Measurements from ENCODE around the gene CCR2.

Gene CCR2

DNA sequence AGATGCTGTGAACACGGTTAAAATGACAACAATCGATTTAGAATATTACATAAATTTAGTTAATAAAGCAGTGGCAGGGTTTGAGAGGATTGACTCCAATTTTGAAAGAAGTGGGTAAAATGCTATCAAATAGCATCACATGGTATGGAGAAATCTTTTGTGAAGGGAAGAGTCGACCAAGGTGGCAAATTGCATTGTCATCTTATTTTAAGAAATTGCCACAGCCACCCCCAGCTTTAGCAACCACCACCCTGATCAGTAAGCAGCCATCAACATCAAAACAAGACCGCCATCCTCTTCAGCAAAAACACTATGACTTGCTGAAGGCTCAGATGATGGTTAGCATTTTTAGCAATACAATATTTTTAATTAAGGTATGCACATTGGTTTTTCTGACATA, 11.1 kb downstream of the CCR2 start:
- H4K8ac ChIP-seq (ENCODE audit: low read length): no peak overlapping the region
- no peak overlapping the region for H2AFZ ChIP-seq (ENCODE audit: low read depth, low read length)
- no peak for DNase-seq
- no peak overlapping the region for H3K4ac ChIP-seq (ENCODE audit: low read depth in 1 of 2, low read length in 2 of 2)
- no peak overlapping the region for H2AK5ac ChIP-seq (ENCODE audit: low read length, severe bottlenecking)
- no peak overlapping the region for H2BK12ac ChIP-seq (ENCODE audit: low read length in 2 of 2)
- no peaks in the 10 kb centered on the region for H3K79me1 ChIP-seq (replicated peaks; ENCODE audit: low read length, poor library complexity, severe bottlenecking)
- no peak overlapping the region for H3K4me2 ChIP-seq (ENCODE audit: low read length, poor library complexity, severe bottlenecking)
- peaks cover 8 to 26% of the 10 kb centered on the region in 2 experiments for H3K27me3 ChIP-seq (ENCODE audit: control insufficient read depth in 1 of 2, insufficient read depth in 1 of 2, low read length in 2 of 2)
- H2BK15ac ChIP-seq (ENCODE audit: low read depth, poor library complexity, severe bottlenecking): no peak overlapping the region
- no peak overlapping the region for H3K18ac ChIP-seq (ENCODE audit: low read depth in 1 of 2, low read length in 2 of 2)
- H3K23ac ChIP-seq (ENCODE audit: low read length in 2 of 2): no peak overlapping the region
- no peak overlapping the region for H3K4me3 ChIP-seq (ENCODE audit: insufficient read depth in 1 of 2, low read depth in 1 of 2, low read length in 2 of 2)
- no peak overlapping the region for H3K27ac ChIP-seq (ENCODE audit: low read length, poor library complexity, severe bottlenecking)
- H2BK5ac ChIP-seq (ENCODE audit: low read depth, low read length, poor library complexity, severe bottlenecking): no peak overlapping the region
- H3K4me1 ChIP-seq (ENCODE audit: control insufficient read depth, insufficient read depth, low read depth, low read length): no peaks in the 10 kb centered on the region
- no peak overlapping the region for H3K9ac ChIP-seq (ENCODE audit: low read length)
- WGBS: 80% methylated on average over 1 of the region's 4 CpGs
- no peak overlapping the region for H2BK120ac ChIP-seq (ENCODE audit: low read depth, low read length)
- H3K36me3 ChIP-seq (ENCODE audit: control insufficient read depth in 1 of 2, insufficient read depth in 2 of 2, low read depth in 1 of 2, low read length in 2 of 2): no peaks in the 10 kb centered on the region
- no peak overlapping the region for H3K14ac ChIP-seq (ENCODE audit: low read length in 2 of 2)
- no peaks in the 10 kb centered on the region for H3K9me3 ChIP-seq (ENCODE audit: control insufficient read depth, low read length)
- H4K91ac ChIP-seq (ENCODE audit: low read length): no peak overlapping the region

DNA sequence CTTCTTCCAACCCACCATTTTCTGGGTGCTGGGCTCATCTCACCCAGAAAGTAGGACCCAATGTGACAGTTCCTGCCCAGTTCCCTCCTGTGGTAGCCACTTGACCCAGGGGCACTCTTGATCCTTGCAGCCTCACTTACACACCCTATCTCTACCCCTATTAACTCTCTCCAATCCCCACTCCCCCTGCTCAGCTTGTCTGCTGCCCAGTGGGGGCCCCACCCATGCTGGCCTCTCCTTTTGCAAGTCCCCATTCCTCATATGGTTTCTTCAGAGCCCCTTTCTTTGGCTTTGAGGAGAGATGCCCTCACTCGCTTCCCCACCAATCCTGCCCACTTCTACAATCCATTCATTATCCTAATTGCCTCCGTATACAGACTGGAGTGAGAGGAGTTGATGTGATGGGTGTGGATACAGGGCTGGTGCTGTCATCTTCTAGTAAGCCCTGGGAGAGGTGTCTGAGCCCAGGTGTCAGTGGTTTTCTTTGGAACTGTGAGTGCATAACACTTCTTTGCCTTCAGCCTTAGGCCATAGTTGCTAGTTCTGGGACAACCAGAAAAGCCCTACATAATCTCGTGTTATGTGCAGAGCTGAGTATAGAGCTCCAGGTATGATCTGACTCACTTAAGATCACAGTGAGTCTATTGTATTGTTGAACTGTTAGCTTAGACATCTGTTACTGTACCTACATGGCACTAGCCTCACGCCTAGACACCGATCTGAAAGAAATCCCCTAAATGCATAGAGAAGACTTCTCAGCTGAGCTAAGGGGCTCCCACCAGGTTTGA, 12.0 kb downstream of the CCR2 start:
- 93% methylated on average over 4 of the region's 5 CpGs for WGBS
- Histone ChIP-seq H3K27ac (ENCODE audit: low read length, poor library complexity, severe bottlenecking) (no peak overlapping the region), H3K9me3 (ENCODE audit: control insufficient read depth, low read length) (no peaks in the 10 kb centered on the region), H2BK15ac (ENCODE audit: low read depth, poor library complexity, severe bottlenecking) (no peak overlapping the region), H3K18ac (ENCODE audit: low read depth in 1 of 2, low read length in 2 of 2) (no peak overlapping the region), H2AK5ac (ENCODE audit: low read length, severe bottlenecking) (no peak overlapping the region), H2AFZ (ENCODE audit: low read depth, low read length) (no peak overlapping the region), H4K91ac (ENCODE audit: low read length) (no peak overlapping the region), H3K36me3 (ENCODE audit: control insufficient read depth in 1 of 2, insufficient read depth in 2 of 2, low read depth in 1 of 2, low read length in 2 of 2) (no peaks in the 10 kb centered on the region), H2BK5ac (ENCODE audit: low read depth, low read length, poor library complexity, severe bottlenecking) (no peak overlapping the region), H3K9ac (ENCODE audit: low read length) (no peak overlapping the region), H3K14ac (ENCODE audit: low read length in 2 of 2) (no peak overlapping the region), H3K27me3 (ENCODE audit: control insufficient read depth in 1 of 2, insufficient read depth in 1 of 2, low read length in 2 of 2) (peaks cover 8 to 18% of the 10 kb centered on the region in 2 experiments), H3K4me1 (ENCODE audit: control insufficient read depth, insufficient read depth, low read depth, low read length) (no peaks in the 10 kb centered on the region), H3K23ac (ENCODE audit: low read length in 2 of 2) (no peak overlapping the region), H3K4me3 (ENCODE audit: insufficient read depth in 1 of 2, low read depth in 1 of 2, low read length in 2 of 2) (no peak overlapping the region), H3K4ac (ENCODE audit: low read depth in 1 of 2, low read length in 2 of 2) (no peak overlapping the region), H3K4me2 (ENCODE audit: low read length, poor library complexity, severe bottlenecking) (no peak overlapping the region), H3K79me1 (replicated peaks; ENCODE audit: low read length, poor library complexity, severe bottlenecking) (no peaks in the 10 kb centered on the region), H2BK12ac (ENCODE audit: low read length in 2 of 2) (no peak overlapping the region), H2BK120ac (ENCODE audit: low read depth, low read length) (no peak overlapping the region), H4K8ac (ENCODE audit: low read length) (no peak overlapping the region)
- DNase-seq: no peak

DNA sequence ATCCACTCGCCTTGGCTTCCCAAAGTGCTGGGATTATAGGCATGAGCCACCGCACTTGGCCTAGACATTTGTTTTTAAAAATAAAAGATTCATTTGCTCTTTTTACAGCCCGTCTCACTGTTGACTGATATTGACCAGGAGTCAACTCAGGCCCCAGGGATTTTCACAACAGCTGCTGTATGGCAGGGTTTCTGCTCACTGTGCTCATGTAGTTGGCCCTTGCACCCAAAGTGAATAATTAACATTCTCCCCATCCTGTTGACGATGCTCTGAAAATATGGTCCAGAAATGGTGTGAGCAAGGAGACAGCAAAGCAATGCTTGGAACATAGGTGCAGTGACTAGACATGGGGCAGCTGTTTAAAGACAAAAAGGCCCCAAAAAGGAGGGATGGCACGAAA, 13.9 kb downstream of the CCR2 start:
- H3K79me1 ChIP-seq (replicated peaks; ENCODE audit: low read length, poor library complexity, severe bottlenecking): no peaks in the 10 kb centered on the region
- H3K4ac ChIP-seq (ENCODE audit: low read depth in 1 of 2, low read length in 2 of 2): no peak overlapping the region
- H3K4me3 ChIP-seq (ENCODE audit: insufficient read depth in 1 of 2, low read depth in 1 of 2, low read length in 2 of 2): no peak overlapping the region
- no peak for DNase-seq
- peaks cover 8 to 15% of the 10 kb centered on the region in 2 experiments for H3K27me3 ChIP-seq (ENCODE audit: control insufficient read depth in 1 of 2, insufficient read depth in 1 of 2, low read length in 2 of 2)
- H3K4me1 ChIP-seq (ENCODE audit: control insufficient read depth, insufficient read depth, low read depth, low read length): no peaks in the 10 kb centered on the region
- no peak overlapping the region for H3K18ac ChIP-seq (ENCODE audit: low read depth in 1 of 2, low read length in 2 of 2)
- no peak overlapping the region for H3K14ac ChIP-seq (ENCODE audit: low read length in 2 of 2)
- H2AK5ac ChIP-seq (ENCODE audit: low read length, severe bottlenecking): no peak overlapping the region
- no peak overlapping the region for H2BK5ac ChIP-seq (ENCODE audit: low read depth, low read length, poor library complexity, severe bottlenecking)
- H2BK15ac ChIP-seq (ENCODE audit: low read depth, poor library complexity, severe bottlenecking): no peak overlapping the region
- no peak overlapping the region for H3K4me2 ChIP-seq (ENCODE audit: low read length, poor library complexity, severe bottlenecking)
- H3K27ac ChIP-seq (ENCODE audit: low read length, poor library complexity, severe bottlenecking): no peak overlapping the region
- no peak overlapping the region for H3K23ac ChIP-seq (ENCODE audit: low read length in 2 of 2)
- no peak overlapping the region for H2BK12ac ChIP-seq (ENCODE audit: low read length in 2 of 2)
- H3K36me3 ChIP-seq (ENCODE audit: control insufficient read depth in 1 of 2, insufficient read depth in 2 of 2, low read depth in 1 of 2, low read length in 2 of 2): no peaks in the 10 kb centered on the region
- H3K9me3 ChIP-seq (ENCODE audit: control insufficient read depth, low read length): no peaks in the 10 kb centered on the region
- H4K91ac ChIP-seq (ENCODE audit: low read length): no peak overlapping the region
- H2BK120ac ChIP-seq (ENCODE audit: low read depth, low read length): no peak overlapping the region
- no peak overlapping the region for H2AFZ ChIP-seq (ENCODE audit: low read depth, low read length)
- 83% methylated on average over 5 of the region's 5 CpGs for WGBS
- no peak overlapping the region for H4K8ac ChIP-seq (ENCODE audit: low read length)
- no peak overlapping the region for H3K9ac ChIP-seq (ENCODE audit: low read length)

DNA sequence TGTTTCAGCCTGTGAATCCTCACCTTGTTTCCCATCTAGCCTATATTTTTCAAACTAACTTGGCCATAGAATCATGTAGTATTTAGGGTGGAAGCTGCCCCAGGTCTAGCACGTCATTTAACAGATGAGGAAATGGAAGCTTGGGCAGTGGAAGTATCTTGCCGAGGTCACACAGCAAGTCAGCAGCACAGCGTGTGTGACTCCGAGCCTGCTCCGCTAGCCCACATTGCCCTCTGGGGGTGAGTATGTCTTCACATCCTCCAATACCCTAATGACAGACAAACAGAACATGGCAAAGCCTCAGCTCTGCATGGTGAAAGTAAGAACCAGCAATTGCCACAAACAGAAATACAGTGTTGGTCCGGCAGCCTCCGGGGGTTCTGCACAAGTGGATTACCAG, 14.7 kb downstream of the CCR2 start:
- Histone ChIP-seq H2BK5ac (ENCODE audit: low read depth, low read length, poor library complexity, severe bottlenecking) (no peak overlapping the region), H3K27ac (ENCODE audit: low read length, poor library complexity, severe bottlenecking) (no peak overlapping the region), H3K9me3 (ENCODE audit: control insufficient read depth, low read length) (no peaks in the 10 kb centered on the region), H3K9ac (ENCODE audit: low read length) (no peak overlapping the region), H3K36me3 (ENCODE audit: control insufficient read depth in 1 of 2, insufficient read depth in 2 of 2, low read depth in 1 of 2, low read length in 2 of 2) (no peaks in the 10 kb centered on the region), H3K79me1 (replicated peaks; ENCODE audit: low read length, poor library complexity, severe bottlenecking) (no peaks in the 10 kb centered on the region), H3K14ac (ENCODE audit: low read length in 2 of 2) (no peak overlapping the region), H2BK120ac (ENCODE audit: low read depth, low read length) (no peak overlapping the region), H3K4me1 (ENCODE audit: control insufficient read depth, insufficient read depth, low read depth, low read length) (no peaks in the 10 kb centered on the region), H3K27me3 (ENCODE audit: control insufficient read depth in 1 of 2, insufficient read depth in 1 of 2, low read length in 2 of 2) (peaks cover 9 to 20% of the 10 kb centered on the region in 2 experiments), H2BK15ac (ENCODE audit: low read depth, poor library complexity, severe bottlenecking) (no peak overlapping the region), H4K8ac (ENCODE audit: low read length) (no peak overlapping the region), H3K4me3 (ENCODE audit: insufficient read depth in 1 of 2, low read depth in 1 of 2, low read length in 2 of 2) (no peak overlapping the region), H4K91ac (ENCODE audit: low read length) (no peak overlapping the region), H2AK5ac (ENCODE audit: low read length, severe bottlenecking) (no peak overlapping the region), H3K18ac (ENCODE audit: low read depth in 1 of 2, low read length in 2 of 2) (no peak overlapping the region), H2AFZ (ENCODE audit: low read depth, low read length) (no peak overlapping the region), H3K4ac (ENCODE audit: low read depth in 1 of 2, low read length in 2 of 2) (no peak overlapping the region), H3K23ac (ENCODE audit: low read length in 2 of 2) (no peak overlapping the region), H2BK12ac (ENCODE audit: low read length in 2 of 2) (no peak overlapping the region), H3K4me2 (ENCODE audit: low read length, poor library complexity, severe bottlenecking) (no peak overlapping the region)
- 41% methylated on average over 7 of the region's 7 CpGs for WGBS
- DNase-seq: peak; percentile 21
